Lower lobe of right lung (tissue), 2 donors: ENCODE results near the gene AHI1. TPM values are rescaled to one million over a fixed set of nuclear protein-coding genes. Genes with fewer than 3 reads are reported as not detected.

Source experiments
- ATAC-seq, 2 donors: fragments of 200-7000 bp; cut with Tn5 transposase; one replicate each; pipeline ENCODE4 v1.9.1; 2020 to 2022; ENCODE audit warnings: mild to moderate bottlenecking in 2 of 2, moderate library complexity in 2 of 2
- DNase-seq: peaks from one replicate; pipeline ENCODE4 v3.0.0-alpha.2; 2020
- H3K27ac ChIP-seq: fragments of 200-600 bp; one replicate; pipeline ENCODE4 v1.8.0; 2022
- H3K27me3 ChIP-seq: fragments of 200-600 bp; one replicate; pipeline ENCODE4 v1.8.0; 2022; ENCODE audit warnings: low read depth
- H3K36me3 ChIP-seq: fragments of 200-600 bp; one replicate; pipeline ENCODE4 v1.8.0; 2022; ENCODE audit warnings: mild to moderate bottlenecking
- H3K4me1 ChIP-seq: fragments of 200-600 bp; one replicate; pipeline ENCODE4 v1.8.0; 2022
- H3K4me3 ChIP-seq: fragments of 200-600 bp; one replicate; pipeline ENCODE4 v1.8.0; 2022; ENCODE audit warnings: mild to moderate bottlenecking
- H3K9me3 ChIP-seq: fragments of 200-600 bp; one replicate; pipeline ENCODE4 v1.8.0; 2022
- intact Hi-C: fragments of 100-400 bp; cut with DNase I; formaldehyde crosslinking; loops from one replicate; pipeline ENCODE4 v1.11.0; 2022
- total RNA-seq: library from RNA; stranded (reverse); fragmentation: NEBNext Ultra II Directional; extraction: Animal tissue kit (Norgen Biotek cat#: 25700); gene quantifications from one replicate; pipeline ENCODE4 v1.2.1, GENCODE V29; 2021
- TF ChIP-seq, protein P1 (sequence below): fragments of 200-600 bp; IDR thresholded peaks from one replicate; pipeline ENCODE4 v1.8.0; 2022; ENCODE audit warnings: antibody characterized with exemption, mild to moderate bottlenecking
- donor health status: DM: no; HTN: yes; CAD: no; lungs with severe emphysema.

AHI1 gene
- total RNA-seq, 1 donor from 2014 or later, result 31.7 TPM

DNA sequence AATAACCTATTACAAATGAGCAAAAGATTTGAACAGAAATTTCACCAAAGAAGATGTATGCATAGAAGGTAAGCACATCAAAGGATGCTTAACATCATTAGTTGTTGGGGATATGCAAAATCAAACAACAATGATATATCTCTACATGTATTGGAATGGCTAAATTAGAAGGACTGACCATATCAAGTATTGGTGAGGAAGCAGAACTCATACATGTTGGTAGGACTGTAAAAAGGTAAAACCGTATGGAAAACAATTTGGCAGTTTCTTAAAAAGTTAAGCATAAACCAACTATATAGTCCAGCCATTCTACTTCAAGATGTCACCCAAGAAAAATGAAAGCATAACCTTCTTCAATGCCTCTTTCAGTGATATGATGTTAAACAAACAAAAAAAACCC is 202.5 kb downstream of the AHI1 start:
- Histone ChIP-seq H3K4me1 (no peaks in the 10 kb centered on the region), H3K4me3 (no peak overlapping the region), H3K27ac (no peak overlapping the region), H3K27me3 (no peaks in the 10 kb centered on the region), H3K9me3 (no peaks in the 10 kb centered on the region), H3K36me3 (no peaks in the 10 kb centered on the region)
- TF ChIP-seq, protein P1, sequence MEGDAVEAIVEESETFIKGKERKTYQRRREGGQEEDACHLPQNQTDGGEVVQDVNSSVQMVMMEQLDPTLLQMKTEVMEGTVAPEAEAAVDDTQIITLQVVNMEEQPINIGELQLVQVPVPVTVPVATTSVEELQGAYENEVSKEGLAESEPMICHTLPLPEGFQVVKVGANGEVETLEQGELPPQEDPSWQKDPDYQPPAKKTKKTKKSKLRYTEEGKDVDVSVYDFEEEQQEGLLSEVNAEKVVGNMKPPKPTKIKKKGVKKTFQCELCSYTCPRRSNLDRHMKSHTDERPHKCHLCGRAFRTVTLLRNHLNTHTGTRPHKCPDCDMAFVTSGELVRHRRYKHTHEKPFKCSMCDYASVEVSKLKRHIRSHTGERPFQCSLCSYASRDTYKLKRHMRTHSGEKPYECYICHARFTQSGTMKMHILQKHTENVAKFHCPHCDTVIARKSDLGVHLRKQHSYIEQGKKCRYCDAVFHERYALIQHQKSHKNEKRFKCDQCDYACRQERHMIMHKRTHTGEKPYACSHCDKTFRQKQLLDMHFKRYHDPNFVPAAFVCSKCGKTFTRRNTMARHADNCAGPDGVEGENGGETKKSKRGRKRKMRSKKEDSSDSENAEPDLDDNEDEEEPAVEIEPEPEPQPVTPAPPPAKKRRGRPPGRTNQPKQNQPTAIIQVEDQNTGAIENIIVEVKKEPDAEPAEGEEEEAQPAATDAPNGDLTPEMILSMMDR, result no peak
- intact Hi-C loops, result no loop called here
- ATAC-seq, result no peak
- no peak for DNase-seq

DNA sequence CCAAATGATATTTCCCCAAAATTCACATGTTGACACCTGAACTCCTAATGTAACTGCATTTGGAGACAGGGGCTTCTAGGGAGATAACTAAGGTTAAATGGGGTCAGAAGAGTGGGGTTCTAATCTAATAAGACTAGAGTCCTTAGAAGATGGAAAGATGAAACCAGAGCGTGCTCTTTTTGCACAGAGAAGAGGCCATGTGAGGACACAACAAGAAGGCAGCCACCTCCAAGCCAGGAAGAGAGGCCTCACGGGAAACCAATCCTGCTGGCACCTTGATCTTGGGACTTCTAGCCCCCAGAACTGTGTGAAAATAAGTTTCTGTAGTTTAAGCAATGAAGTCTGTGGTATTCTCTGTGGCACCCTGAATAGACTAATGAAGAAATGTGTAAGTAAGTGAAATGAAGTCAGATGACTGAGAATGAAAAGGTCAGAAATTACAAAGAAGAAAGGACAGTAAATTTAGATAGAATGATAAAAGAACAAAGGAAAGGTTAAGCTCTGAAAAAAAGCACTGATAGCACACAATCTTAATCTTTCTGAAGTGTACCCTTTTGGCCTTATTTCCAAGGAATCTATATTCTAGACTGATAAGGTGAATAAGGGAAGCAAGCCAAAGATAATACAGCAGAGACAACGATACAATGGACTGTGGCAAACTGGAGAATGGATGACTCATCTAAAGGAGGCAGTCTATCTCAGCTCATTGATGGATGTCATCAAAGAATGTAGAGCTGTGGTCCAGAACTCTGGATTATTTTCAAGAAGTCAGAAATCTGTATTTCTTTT is 206.1 kb downstream of the AHI1 start:
- H3K4me1 ChIP-seq, result no peaks in the 10 kb centered on the region
- H3K9me3 ChIP-seq, result no peaks in the 10 kb centered on the region
- TF ChIP-seq, protein P1, result no peak
- no peak for DNase-seq
- intact Hi-C loops, result no loop called here
- H3K36me3 ChIP-seq, result no peaks in the 10 kb centered on the region
- no peak overlapping the region for H3K4me3 ChIP-seq
- ATAC-seq, result no peak
- no peak overlapping the region for H3K27ac ChIP-seq
- no peaks in the 10 kb centered on the region for H3K27me3 ChIP-seq

DNA sequence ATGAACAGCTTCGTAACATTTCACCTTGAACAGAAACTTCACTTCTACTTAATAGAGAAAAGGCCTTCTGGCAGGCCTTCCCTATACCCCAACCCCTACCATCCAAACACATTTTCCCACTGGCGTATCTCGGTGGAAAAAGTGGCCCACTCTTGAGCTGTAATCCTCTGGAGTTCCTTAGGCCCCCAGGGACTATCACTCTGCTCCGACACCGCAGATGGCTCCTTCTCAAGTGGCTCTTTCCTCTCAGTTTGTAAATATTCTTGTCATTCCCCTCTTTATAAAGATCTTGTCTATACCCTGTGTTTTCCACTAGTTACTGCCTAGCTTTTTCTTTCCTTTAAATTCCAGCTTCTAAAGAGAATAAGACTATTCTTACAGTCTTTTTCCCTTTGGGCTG is 207.7 kb downstream of the AHI1 start:
- Histone ChIP-seq H3K36me3 (no peaks in the 10 kb centered on the region), H3K27me3 (no peaks in the 10 kb centered on the region), H3K4me1 (no peaks in the 10 kb centered on the region), H3K4me3 (no peak overlapping the region), H3K9me3 (no peaks in the 10 kb centered on the region), H3K27ac (no peak overlapping the region)
- no peak for DNase-seq
- intact Hi-C loops, result no loop called here
- no peak for ATAC-seq
- TF ChIP-seq, protein P1, result no peak

DNA sequence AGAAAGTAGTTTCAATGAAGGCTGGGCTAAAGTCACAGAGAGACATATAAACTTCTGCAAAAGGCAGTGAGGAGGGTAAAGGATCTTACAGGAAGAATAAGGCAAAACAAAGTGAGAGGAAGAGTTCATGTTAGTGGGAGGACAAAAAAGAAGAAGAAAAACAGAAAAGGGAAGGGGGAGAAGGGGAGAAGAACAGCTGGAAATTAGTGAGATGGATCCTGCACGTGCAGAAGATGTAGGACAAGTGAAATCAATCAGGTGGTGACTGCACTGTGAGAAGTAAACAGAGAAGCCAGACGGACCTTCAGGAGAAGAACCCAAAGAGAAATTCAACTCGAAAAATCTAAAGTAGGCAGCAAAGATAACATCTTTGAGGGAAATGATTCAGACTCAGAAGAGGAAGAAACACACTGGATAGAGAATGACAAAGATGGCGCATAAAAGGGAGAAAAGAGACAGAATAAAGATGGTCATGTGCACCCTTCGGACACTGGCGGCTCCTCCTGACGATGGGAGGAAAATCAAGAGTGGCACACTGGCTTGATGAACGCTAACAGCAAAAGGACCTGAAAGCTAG is 210.5 kb downstream of the AHI1 start:
- Histone ChIP-seq H3K4me3 (no peak overlapping the region), H3K36me3 (no peaks in the 10 kb centered on the region), H3K27ac (no peak overlapping the region), H3K9me3 (no peaks in the 10 kb centered on the region), H3K4me1 (no peaks in the 10 kb centered on the region), H3K27me3 (no peaks in the 10 kb centered on the region)
- TF ChIP-seq, protein P1, result no peak
- intact Hi-C loops, result no loop called here
- ATAC-seq, result peak in 1 of 2 donors; percentile 16
- DNase-seq, result no peak

DNA sequence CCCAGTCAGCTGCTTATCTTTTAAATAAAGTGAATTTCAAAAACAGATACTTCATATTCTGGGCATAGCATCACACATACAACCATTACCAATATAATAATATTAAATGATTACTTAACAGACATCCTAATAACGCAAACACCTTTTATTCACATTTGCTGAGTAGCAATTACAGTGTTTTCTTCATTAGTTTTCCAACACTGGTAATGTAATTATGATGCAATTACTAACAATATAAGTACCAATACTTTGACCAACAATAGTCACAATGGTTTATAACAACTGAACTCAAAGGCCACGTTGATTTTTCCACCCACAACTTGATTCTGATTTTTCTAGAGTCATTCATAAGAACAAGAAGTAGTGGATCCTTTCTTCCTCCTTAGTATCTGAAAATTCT is 212.4 kb downstream of the AHI1 start:
- Histone ChIP-seq H3K4me1 (peaks cover 4% of the 10 kb centered on the region), H3K4me3 (no peak overlapping the region), H3K27me3 (no peaks in the 10 kb centered on the region), H3K27ac (no peak overlapping the region), H3K9me3 (no peaks in the 10 kb centered on the region), H3K36me3 (no peaks in the 10 kb centered on the region)
- ATAC-seq (no peak), DNase-seq (no peak)
- intact Hi-C loops, result no loop called here
- TF ChIP-seq, protein P1, result no peak
